ENCODE results near the gene CHMP1B.

GRCh38 chr18:11810379-11810778, 40.8 kb upstream of the CHMP1B start:
- TF ChIP-seq CTCF (conservative IDR thresholded peaks at IDR 0.05; ENCODE audit: low read length) (no peak), EZH2phosphoT487 (IDR thresholded peaks at IDR 0.05; ENCODE audit: borderline replicate concordance) (no peak)
